ENCODE measurements around the gene TSPAN16. TPM values are rescaled to one million over a fixed set of nuclear protein-coding genes. Genes with fewer than 3 reads are reported as not detected.

TSPAN16 gene
- total RNA-seq, 1 donor from 2014 or later: not detected

- Mint-ChIP-seq H3K4me3 (ENCODE audit: unreplicated experiment) (no peak overlapping the region), H3K27me3 (ENCODE audit: unreplicated experiment) (no peaks in the 10 kb centered on the region), H3K9me3 (ENCODE audit: unreplicated experiment) (no peaks in the 10 kb centered on the region), H3K36me3 (ENCODE audit: unreplicated experiment) (peaks cover 32% of the 10 kb centered on the region), H3K27ac (ENCODE audit: unreplicated experiment) (no peak overlapping the region), H3K4me1 (ENCODE audit: unreplicated experiment) (no peaks in the 10 kb centered on the region)
- DNase-seq (ENCODE audit: extremely low spot score, unreplicated experiment): no peak
- TF ChIP-seq, protein P1, sequence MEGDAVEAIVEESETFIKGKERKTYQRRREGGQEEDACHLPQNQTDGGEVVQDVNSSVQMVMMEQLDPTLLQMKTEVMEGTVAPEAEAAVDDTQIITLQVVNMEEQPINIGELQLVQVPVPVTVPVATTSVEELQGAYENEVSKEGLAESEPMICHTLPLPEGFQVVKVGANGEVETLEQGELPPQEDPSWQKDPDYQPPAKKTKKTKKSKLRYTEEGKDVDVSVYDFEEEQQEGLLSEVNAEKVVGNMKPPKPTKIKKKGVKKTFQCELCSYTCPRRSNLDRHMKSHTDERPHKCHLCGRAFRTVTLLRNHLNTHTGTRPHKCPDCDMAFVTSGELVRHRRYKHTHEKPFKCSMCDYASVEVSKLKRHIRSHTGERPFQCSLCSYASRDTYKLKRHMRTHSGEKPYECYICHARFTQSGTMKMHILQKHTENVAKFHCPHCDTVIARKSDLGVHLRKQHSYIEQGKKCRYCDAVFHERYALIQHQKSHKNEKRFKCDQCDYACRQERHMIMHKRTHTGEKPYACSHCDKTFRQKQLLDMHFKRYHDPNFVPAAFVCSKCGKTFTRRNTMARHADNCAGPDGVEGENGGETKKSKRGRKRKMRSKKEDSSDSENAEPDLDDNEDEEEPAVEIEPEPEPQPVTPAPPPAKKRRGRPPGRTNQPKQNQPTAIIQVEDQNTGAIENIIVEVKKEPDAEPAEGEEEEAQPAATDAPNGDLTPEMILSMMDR (IDR thresholded peaks at IDR 0.05): no peak
Measured at GRCh38 chr19:11361771-11362731, 66.1 kb downstream of the TSPAN16 start.

DNA sequence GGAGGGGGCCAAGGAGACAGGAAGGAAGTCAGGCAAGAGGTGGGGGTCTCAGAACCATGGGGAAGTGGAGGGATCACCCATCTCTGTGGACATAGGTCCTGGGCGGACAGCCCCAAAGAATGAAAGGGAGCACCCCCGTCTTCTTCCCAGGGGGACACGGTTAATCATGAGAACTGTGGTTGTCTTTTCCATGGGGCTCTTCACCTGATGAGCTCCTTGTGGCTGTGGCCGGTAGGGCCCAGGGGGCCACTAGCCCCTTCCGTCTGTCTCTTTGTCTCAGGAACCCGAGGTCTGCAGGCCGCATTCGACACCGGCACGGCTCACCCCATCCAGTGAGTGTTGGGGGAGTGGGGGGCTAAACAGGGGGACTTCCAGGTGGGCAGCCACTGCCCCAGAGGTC, 67.9 kb downstream of the TSPAN16 start:
- no peak for DNase-seq (ENCODE audit: extremely low spot score, unreplicated experiment)
- no peak overlapping the region for H3K4me3 Mint-ChIP-seq (ENCODE audit: unreplicated experiment)
- no peaks in the 10 kb centered on the region for H3K4me1 Mint-ChIP-seq (ENCODE audit: unreplicated experiment)
- no peak overlapping the region for H3K27ac Mint-ChIP-seq (ENCODE audit: unreplicated experiment)
- no peaks in the 10 kb centered on the region for H3K9me3 Mint-ChIP-seq (ENCODE audit: unreplicated experiment)
- TF ChIP-seq, protein P1 (IDR thresholded peaks at IDR 0.05): no peak
- H3K27me3 Mint-ChIP-seq (ENCODE audit: unreplicated experiment): no peaks in the 10 kb centered on the region
- H3K36me3 Mint-ChIP-seq (ENCODE audit: unreplicated experiment): peaks cover 30% of the 10 kb centered on the region

DNA sequence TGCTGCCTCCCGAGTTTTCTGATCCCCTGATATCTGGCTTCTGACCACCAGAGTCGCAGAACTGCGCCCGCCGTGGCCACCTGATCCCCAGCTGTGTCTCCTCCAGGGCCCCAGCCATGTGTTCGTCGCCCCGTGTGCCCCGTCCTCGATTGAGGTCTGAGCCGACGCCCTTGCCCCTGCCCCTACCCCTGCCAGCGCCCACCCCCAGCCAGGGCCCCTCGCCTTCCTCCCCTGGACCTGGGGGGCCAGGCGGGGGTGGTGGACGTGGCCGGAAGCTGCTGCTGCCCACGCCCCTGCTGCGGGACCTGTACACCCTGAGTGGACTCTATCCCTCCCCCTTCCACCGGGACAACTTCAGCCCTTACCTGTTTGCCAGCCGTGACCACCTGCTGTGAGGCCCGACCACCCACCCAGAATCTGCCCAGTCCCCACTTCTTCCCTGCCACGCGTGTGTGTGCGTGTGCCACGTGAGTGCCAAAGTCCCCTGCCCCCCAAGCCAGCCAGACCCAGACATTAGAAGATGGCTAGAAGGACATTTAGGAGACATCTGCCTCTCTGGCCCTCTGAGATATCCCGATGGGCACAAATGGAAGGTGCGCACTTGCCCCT, 68.4 kb downstream of the TSPAN16 start:
- H3K4me1 Mint-ChIP-seq (ENCODE audit: unreplicated experiment): no peaks in the 10 kb centered on the region
- no peak overlapping the region for H3K4me3 Mint-ChIP-seq (ENCODE audit: unreplicated experiment)
- H3K36me3 Mint-ChIP-seq (ENCODE audit: unreplicated experiment): peaks cover 25% of the 10 kb centered on the region
- H3K27ac Mint-ChIP-seq (ENCODE audit: unreplicated experiment): no peak overlapping the region
- H3K27me3 Mint-ChIP-seq (ENCODE audit: unreplicated experiment): no peaks in the 10 kb centered on the region
- TF ChIP-seq, protein P1 (IDR thresholded peaks at IDR 0.05): no peak
- no peaks in the 10 kb centered on the region for H3K9me3 Mint-ChIP-seq (ENCODE audit: unreplicated experiment)
- DNase-seq (ENCODE audit: extremely low spot score, unreplicated experiment): no peak

DNA sequence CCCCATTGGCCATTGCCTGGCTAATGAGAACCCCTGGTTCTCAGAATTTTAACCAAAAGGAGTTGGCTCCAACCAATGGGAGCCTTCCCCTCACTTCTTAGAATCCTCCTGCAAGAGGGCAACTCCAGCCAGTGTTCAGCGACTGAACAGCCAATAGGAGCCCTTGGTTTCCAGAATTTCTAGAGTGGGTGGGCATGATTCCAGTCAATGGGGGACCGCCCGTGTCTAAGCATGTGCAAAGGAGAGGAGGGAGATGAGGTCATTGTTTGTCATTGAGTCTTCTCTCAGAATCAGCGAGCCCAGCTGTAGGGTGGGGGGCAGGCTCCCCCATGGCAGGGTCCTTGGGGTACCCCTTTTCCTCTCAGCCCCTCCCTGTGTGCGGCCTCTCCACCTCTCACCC, 69.0 kb downstream of the TSPAN16 start:
- H3K36me3 Mint-ChIP-seq (ENCODE audit: unreplicated experiment): peaks cover 21% of the 10 kb centered on the region
- H3K9me3 Mint-ChIP-seq (ENCODE audit: unreplicated experiment): no peaks in the 10 kb centered on the region
- DNase-seq (ENCODE audit: extremely low spot score, unreplicated experiment): no peak
- no peak overlapping the region for H3K4me3 Mint-ChIP-seq (ENCODE audit: unreplicated experiment)
- TF ChIP-seq, protein P1 (IDR thresholded peaks at IDR 0.05): no peak
- no peak overlapping the region for H3K27ac Mint-ChIP-seq (ENCODE audit: unreplicated experiment)
- H3K27me3 Mint-ChIP-seq (ENCODE audit: unreplicated experiment): no peaks in the 10 kb centered on the region
- no peaks in the 10 kb centered on the region for H3K4me1 Mint-ChIP-seq (ENCODE audit: unreplicated experiment)

Other genes starting within 250 kb of the TSPAN16 start
- gene LDLR, start 206.7 kb upstream of the TSPAN16 start, total RNA-seq: 75.4 and 96.9 TPM in 2 replicates
- 11.9 and 13.5 TPM in 2 replicates for gene SPC24, start 140.4 kb upstream of the TSPAN16 start, total RNA-seq
- gene KANK2, start 98.6 kb upstream of the TSPAN16 start, total RNA-seq: 386 and 387 TPM in 2 replicates
- not detected in 2 replicates for gene ANGPTL8, start 56.5 kb upstream of the TSPAN16 start, total RNA-seq
- gene DOCK6, start 33.6 kb upstream of the TSPAN16 start, total RNA-seq: 81.7 and 86.9 TPM in 2 replicates
- gene RAB3D, start 43.5 kb downstream of the TSPAN16 start, total RNA-seq: 2.6 and 4.3 TPM in 2 replicates
- gene TMEM205, start 50.1 kb downstream of the TSPAN16 start, total RNA-seq: 57.4 and 64.1 TPM in 2 replicates
- gene CCDC159, start 50.4 kb downstream of the TSPAN16 start, total RNA-seq: 22.4 and 28.1 TPM in 2 replicates
- gene PLPPR2, start 59.3 kb downstream of the TSPAN16 start, total RNA-seq: 51.9 and 55.8 TPM in 2 replicates
- gene SWSAP1, start 78.5 kb downstream of the TSPAN16 start, total RNA-seq: 1.3 and 2.4 TPM in 2 replicates
- 2.3 and 2.4 TPM in 2 replicates for gene EPOR, start 88.2 kb downstream of the TSPAN16 start, total RNA-seq
- gene RGL3, start 123.2 kb downstream of the TSPAN16 start, total RNA-seq: 1.1 and 1.9 TPM in 2 replicates
- not detected in 2 replicates for gene ODAD3, start 139.0 kb downstream of the TSPAN16 start, total RNA-seq
- gene PRKCSH, start 139.5 kb downstream of the TSPAN16 start, total RNA-seq: 398 and 415 TPM in 2 replicates
- not detected in 2 replicates for gene ELAVL3, start 184.9 kb downstream of the TSPAN16 start, total RNA-seq
- 10.3 and 15.1 TPM in 2 replicates for gene ZNF653, start 209.7 kb downstream of the TSPAN16 start, total RNA-seq
- 28.9 and 30.0 TPM in 2 replicates for gene ECSIT, start 233.0 kb downstream of the TSPAN16 start, total RNA-seq
- 8.1 and 9.9 TPM in 2 replicates for gene CNN1, start 242.7 kb downstream of the TSPAN16 start, total RNA-seq

Data from osteocyte (in vitro differentiated cells).